Amygdala (tissue), 56 donors: ENCODE results near the gene UNG.
A peak's percentile ranks its signal among the peaks of the same experiment; 100 is the strongest.
"Not testable (repeated sequence)": the region's sequence is repeated elsewhere in the genome, so short reads cannot be mapped to it uniquely, and the experiment has no call there.

Experiments
- DNase-seq, 56 donors: peaks; one replicate each; lab custom pipeline; 2025; lab: John Stamatoyannopoulos, UW

The UNG gene

DNA sequence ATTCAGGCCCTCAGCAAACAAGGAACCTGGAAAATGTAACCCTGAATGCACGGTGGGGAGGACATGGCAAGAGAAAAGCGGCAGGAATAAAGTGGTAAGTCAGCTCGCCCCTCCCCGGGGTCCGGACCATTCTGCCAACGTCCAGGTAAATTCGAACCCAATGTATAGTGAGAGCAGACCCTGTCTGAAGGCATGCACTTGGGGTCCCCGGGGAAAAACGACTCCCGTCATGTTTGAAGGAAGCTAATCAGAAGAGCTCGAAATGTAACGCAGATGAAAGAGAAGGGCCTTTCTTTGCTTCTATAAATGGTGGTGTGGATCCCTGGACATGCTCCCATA lies 19.2 kb downstream of the UNG start:
- no peak for DNase-seq

DNA sequence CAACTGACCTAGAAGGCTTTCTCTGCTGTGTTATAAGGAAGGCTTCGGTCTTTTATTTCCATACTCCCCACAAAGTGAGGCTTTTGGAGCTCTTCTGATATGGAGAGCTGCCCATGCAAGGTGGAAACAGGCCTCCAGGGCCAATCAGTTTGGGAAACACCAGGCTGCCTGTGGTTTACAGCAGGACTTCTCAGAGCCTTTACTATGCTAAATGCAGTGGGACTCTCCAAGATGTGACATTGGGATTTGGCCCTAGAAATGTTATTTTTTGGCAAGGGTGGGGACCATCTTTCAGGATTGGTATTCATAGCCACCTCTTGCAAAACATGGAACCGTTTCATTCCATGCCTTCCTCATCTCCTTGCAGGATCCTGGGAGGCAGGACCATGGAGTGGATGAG lies 22.7 kb downstream of the UNG start:
- no peak for DNase-seq

DNA sequence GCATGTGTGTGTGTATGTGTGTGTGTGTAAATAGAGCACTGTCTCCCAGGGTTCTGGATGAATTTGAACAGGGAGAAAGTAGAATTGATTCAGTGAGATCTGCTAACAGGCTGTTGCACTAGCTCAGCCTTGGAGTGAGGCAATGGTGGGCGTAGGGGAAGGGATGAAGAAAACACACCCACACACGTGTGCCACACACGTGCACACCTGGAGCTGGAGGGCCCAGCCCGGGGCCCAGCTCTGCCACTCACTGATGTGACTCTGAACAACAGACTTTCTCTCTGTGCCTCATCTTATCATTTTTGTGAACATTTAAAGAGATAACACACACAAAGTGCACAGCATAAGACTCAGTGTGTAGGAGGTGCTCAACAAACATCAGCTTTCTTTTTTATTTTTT lies 23.2 kb downstream of the UNG start:
- DNase-seq: no peak

DNA sequence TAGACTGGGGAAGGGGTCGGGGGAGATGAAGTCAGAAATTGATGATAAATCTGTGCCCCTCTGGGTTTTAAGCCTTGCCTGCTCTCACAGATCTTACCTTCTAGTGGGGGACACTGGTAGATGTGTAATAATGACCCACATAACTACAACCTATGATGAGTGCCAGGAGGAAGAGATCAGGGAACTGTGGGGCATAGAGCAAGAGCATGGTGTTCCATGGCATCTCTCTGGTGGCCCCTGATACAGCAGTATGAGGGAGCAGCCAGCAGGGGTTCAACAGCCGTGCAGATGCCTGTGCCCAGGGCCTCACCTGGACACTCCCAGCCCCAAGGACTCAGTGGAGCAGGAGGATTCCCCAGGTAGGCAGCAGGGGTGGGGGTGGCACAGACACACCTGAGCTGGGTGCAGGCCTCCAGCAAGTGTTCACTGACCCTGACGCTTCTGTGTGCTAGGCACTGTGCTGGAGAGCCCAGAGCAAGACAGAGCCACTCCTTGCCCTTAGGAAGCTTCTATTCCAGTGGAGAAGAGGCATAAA lies 24.0 kb downstream of the UNG start:
- no peak for DNase-seq

DNA sequence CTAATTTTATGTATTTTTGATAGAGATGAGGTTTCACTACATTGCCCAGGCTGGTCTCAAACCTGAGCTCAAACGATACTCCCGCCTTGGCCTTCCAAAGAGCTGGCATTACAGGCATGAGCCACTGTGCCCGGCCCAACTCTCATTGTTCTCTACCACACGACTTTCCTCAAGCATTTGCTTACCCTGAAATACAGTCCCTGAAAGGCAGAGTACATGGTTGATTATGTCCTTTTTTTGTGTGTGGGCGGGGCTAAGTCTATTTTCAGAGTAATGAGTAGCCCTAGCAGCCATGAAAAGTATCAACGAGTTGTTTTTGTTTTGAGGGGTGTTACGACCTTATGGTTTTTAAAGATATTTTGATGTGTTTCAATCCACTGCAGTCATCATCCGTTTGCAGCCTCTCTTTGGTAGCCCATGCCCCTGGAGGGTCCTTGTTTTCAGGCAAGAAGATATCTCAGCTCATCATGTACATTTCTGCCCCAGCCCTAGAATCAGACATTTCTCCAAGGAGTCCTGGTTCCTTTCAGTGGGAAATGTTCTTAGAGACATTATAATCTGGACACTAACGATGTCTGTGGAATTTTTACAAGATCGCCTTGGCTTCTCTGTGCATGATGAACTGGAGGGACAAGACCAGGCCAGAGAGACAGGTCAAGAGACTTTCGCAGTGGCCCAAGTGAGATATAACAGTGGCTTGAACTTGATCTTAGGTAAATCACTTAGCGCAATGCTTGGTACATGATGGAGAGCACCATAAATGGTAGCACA lies 27.7 kb downstream of the UNG start:
- no peak for DNase-seq

DNA sequence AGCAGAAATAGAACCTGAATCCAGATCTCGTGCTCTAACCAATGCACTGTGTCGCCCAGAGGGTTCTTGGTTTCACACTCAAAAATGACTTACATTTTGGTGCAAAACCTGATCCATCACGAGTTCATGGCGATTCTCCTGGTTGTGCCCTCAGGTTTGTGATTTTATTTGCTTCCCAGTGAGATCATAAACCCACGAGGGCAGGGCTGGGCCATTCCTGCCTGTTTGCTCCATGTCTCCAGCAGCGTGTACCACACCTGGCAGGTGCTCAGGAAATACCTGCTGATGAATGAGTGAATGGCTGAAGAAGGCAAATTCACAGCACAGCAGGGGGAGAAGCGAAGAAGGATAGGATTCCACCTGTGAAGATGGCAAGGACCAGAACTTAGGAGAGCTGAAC lies 28.4 kb downstream of the UNG start:
- no peak for DNase-seq

DNA sequence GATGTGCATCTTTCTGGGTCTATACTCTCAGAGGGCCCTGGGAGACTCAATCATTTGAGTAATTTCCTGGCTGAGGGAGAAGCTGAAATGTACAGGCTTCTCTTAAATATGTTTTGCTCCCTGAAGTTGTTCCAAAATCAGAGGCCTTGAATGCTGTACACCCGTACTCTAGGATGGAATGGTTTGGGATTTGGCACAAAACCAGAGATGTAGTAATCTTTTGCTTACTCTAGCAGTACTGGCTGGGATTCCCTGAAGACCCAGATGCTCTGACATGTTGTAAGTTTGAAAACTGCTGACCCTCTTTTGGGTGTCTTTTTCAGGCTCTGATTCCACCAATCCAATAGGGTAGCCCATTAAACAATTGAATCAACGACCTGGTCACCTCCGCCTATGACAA lies 29.4 kb downstream of the UNG start:
- no peak for DNase-seq

DNA sequence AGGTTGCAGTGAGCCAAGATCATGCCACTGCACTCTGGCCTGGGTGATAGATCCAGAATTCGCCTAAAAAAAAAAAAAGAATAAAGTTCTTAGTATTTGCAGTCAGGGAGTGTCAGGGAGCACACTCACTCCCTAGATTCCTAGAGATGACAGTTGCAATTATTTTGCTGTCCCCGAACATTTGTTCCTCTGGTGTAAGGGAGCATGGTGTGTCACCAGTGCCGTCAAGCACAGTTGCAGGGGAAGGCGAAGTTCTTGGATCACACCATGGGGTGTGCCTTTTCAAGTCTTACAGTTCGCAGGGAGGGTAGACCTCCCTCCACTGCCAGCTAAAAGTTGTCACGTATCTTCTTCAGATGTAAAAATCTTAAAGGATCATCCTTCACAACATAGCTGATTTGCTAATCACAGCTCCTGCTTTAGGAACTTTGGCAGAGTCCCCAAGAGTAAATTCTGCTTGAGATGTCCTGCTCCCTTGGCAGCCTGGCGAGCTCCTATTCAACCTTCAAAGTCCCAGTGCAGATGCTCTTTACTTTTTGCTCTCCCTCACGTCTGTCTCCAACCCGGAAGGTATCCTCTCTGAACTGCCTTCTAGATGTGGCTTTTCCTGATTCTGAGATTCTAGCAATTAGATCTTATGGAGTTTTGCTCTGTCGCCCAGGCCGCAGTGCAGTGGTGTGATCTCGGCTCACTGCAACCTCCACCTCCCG lies 30.3 kb downstream of the UNG start:
- DNase-seq: no peak

DNA sequence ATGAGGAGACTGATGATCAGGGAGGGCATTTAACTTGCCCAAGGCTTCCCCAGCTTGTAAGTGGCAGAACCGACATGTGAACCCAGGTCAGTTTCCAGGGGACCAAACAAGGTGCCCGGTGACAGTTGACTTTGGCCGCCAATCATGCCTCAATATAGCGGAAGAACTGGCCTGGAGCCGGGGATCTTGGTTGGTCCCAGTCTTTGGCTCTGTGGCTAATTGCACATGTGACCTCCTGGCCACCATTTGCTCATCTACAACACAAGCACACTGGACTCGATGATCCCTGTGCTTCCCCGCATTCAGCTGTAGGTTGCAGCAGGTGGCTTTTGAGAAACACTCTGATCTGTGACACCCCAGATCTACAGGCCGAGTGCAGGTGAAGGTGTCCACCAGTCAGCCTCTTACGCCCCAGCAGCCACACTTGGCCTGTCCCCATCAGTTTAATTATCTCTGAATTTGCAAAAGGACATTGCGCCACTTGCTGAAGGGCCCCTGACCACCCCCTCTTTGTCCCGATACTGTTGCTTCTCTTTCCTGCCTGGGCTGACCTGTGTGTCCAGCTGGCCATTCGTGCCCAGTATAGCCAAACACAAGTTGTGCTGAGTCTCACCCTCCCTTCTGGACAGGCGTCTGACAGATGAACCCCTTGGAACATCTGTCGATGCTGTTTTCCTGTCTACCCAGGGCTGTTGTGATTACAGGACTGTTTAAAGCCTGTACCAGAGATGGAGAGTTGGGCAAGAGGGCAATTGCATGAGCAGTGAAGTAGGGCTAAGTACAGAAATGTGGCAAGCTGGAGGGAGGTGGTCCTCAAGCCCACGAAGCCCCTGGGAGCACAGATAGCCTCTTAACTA lies 33.1 kb downstream of the UNG start:
- DNase-seq: no peak

DNA sequence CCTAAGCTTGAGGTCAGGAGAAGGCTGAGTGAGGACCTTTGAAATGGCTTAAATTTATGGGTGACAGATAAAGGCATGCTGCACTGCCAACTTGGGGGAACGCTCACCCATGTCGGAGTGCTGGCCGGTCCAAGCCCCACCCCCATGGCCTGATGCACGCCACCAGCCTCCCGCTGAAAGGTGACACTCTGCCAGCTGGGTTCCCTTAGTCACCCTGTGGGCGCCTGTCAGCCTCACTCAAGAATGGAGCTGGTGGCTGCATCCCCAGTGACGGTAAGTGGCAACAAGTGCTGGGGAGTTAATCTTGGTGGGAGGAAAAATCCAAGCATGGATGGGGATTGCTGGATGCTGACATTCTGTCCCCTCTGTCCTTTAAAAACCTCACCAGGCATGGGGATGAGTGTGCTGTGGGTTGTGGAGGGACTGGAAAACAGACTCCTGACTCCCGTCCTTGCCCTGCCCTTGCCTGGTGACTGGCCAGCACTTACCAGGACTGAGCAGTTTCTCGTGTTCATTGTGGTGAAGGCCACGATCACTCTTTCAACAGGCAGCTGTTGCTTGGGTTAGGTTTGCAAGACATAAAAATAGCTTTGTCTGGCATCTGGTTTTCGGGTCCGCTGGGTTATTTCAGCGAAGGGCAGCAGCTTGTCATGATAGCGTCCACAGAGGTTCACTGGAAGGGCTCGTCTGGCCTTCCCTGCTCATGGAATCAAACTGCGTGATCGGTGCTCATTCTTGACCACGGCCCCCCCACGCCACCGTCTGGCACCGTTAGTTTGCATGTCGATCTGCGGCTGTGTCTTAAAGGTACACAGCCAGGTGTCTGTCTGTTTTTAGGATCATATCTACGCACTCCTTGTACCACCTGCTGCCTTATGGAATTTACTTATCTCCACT lies 34.0 kb downstream of the UNG start:
- DNase-seq: peak in 12 of 56 donors; percentile 9 to 47 (median 14)

DNA sequence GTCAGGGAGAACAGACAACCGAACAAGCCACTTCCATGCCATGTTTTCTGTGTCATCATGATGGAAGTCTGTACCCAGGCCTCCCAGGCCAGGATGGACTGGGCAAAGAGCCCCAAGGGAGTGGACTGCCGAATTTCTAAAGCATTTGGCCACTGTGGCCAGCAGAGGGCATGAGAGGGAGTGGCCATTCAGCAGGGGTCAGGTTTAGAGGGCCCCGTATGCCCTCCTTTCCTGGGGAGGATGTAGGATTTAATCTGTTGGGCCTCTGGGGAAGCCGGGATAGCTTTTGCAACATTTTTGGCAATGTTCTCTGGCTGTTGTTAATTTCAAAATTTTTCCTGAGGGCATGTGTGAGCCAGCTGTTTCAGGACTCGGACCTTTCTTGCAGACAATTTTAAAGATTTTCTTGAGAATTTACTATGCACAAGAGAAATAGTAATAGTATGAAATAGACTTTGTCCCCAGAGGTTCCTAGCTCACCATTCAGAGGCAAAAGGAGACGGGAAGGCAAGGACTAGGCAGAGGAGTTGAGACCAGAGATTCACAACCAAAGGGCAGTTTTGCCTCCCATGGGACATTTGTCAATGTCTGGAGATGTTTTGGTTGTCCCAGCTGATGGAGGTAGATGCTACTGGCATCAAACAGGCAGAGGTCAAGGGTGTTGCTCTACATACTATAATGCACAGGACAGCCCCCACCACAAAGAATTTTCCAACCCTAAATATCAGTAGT lies 37.0 kb downstream of the UNG start:
- DNase-seq: peak in 2 of 56 donors; percentile 6 to 14

DNA sequence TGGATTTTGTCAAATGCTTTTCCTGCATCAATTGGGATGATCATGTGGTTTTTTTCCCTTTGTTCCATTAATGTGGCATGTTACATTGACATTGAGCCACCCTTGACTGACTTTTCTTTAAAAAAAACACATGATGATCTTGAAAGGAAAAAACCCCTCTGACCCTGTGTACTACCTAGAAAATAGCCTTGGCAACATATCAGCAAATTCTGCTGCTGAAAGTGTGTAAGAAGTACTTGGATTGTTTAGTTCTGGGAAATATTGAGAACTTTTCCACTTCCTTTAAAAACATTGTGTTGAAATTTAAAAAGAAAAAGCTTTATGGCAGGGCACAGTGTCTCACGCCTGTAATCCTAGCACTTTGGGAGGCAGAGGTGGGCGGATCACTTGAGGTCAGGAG lies 39.7 kb downstream of the UNG start:
- no peak for DNase-seq

DNA sequence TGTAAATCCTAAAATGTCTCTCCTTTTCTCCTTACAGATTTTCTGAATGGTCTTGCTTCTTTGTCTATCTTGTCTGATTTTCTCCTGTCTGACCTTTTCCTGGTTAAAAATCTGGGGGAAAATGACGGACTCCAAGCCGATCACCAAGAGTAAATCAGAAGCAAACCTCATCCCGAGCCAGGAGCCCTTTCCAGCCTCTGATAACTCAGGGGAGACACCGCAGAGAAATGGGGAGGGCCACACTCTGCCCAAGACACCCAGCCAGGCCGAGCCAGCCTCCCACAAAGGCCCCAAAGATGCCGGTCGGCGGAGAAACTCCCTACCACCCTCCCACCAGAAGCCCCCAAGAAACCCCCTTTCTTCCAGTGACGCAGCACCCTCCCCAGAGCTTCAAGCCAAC lies 42.0 kb downstream of the UNG start:
- no peak for DNase-seq

DNA sequence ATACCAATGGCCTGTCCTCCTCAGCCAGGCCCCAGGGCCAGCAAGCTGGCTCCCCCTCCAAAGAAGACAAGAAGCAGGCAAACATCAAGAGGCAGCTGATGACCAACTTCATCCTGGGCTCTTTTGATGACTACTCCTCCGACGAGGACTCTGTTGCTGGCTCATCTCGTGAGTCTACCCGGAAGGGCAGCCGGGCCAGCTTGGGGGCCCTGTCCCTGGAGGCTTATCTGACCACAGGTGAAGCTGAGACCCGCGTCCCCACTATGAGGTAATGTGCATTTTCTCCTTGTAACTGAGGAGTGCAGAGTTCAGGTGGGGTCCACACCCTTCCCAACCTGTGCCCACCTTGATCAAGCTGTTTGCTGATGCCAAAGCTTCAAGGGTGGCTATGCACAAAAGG lies 42.4 kb downstream of the UNG start:
- DNase-seq: no peak

DNA sequence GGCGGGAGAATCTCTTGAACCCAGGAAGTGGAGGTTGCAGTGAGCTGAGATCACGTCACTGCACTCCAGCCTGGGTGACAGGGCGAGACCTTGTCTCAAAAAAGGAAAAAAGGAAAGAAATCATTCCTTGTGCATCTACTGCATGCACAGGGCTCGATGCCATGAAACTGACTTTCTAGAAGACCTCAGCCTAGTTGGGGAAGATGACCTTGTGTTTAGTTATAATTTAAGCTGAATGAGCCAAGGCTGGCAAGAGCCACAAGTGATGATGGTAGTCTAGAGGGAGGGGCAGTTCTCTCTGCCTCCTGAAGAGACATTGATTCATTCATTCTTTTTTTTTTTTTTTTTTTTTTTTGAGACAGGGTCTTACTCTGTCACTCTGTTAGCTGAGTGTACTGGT lies 43.2 kb downstream of the UNG start:
- DNase-seq: no peak

DNA sequence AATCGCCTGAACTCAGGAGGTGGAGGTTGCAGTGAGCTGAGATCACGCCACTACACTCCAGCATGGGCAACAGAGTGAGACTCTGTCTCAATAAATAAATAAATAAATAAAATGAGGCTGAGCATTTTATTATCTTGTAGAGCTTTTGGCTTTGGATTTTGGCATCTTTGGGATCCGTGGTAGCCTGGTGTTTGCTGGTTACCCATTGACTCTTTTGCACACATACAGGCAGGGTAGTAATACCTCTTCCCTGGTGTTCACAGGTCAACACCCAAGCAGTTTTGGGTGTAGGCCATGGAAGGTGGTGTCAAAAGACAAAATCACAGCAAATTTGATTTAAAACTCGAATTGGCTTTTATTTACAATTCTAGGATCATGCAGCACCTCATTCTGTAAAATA lies 46.8 kb downstream of the UNG start:
- DNase-seq: no peak

DNA sequence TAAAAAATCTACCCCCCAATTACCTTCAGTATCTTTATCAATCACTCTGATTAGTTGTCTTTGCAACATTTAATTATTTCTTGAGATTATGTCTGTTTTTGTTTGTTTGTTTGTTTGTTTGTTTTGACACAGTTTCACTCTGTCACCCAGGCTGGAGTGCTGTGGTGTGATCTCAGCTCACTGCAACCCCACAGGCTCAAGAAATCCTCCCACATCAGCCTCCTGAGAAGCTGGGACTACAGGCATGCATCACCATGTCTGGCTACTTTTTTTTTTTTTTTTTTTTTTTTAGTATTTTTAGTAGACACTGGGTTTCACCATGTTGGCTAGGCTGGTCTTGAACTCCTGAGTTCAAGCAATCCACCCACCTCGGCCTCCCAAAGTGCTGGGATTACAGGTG lies 49.7 kb downstream of the UNG start:
- DNase-seq: not testable (repeated sequence)

DNA sequence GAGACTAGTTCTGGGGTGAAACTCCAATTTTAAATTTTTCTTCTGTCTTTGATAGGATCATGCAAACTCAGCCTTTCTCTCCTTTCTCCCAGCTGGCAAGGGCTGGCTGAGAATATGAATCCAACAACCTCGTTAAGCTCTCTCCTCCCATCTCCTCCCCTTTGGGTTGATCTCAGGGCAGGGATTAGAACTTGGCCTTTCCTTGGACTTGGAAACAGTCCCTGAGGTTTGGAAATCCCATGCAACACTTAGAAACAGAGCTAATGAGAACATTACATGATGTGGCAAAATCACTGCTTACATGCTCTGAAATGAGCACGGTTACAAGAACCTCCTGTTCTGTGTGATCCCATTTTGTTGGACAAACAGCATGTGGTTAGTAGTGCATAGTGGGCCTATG lies 50.6 kb downstream of the UNG start:
- peak in 7 of 56 donors; percentile 7 to 47 (median 14) for DNase-seq

DNA sequence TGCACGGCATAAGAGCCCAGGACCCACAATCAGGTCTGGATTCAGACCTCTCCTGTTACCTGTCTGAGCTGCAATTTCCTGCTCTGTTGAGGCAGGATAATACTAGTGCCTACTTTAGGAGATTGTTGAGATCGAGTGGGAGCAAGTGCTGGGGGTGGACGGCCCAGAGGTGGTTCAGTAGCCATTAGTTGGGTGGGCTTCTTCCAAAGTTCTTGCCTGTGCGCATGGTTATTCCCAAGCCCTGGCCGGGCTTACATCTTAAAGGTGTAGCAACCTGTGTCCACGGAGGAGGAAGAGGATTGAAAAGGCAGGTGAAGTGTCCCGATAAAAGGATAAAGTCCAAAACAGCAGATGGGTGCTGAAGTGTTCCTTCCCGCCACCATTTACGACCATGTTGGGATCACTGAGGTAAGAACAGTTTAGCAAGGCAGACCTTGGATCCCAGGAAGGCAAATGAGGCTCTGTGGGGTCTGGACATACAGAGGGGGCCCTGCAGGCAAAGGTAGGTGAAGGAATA lies 52.8 kb downstream of the UNG start:
- DNase-seq: no peak
